Lower lobe of right lung (tissue), 2 donors: Measurements from ENCODE around the gene CRYZL1. TPM values are rescaled to one million over a fixed set of nuclear protein-coding genes. Genes with fewer than 3 reads are reported as not detected.

Experiments
- ATAC-seq, 2 donors: fragments of 200-7000 bp; cut with Tn5 transposase; one replicate each; pipeline ENCODE4 v1.9.1; 2020 to 2022; ENCODE audit warnings: mild to moderate bottlenecking in 2 of 2, moderate library complexity in 2 of 2
- DNase-seq: peaks from one replicate; pipeline ENCODE4 v3.0.0-alpha.2; 2020
- H3K27ac ChIP-seq: fragments of 200-600 bp; one replicate; pipeline ENCODE4 v1.8.0; 2022
- H3K27me3 ChIP-seq: fragments of 200-600 bp; one replicate; pipeline ENCODE4 v1.8.0; 2022; ENCODE audit warnings: low read depth
- H3K36me3 ChIP-seq: fragments of 200-600 bp; one replicate; pipeline ENCODE4 v1.8.0; 2022; ENCODE audit warnings: mild to moderate bottlenecking
- H3K4me1 ChIP-seq: fragments of 200-600 bp; one replicate; pipeline ENCODE4 v1.8.0; 2022
- H3K4me3 ChIP-seq: fragments of 200-600 bp; one replicate; pipeline ENCODE4 v1.8.0; 2022; ENCODE audit warnings: mild to moderate bottlenecking
- H3K9me3 ChIP-seq: fragments of 200-600 bp; one replicate; pipeline ENCODE4 v1.8.0; 2022
- intact Hi-C: fragments of 100-400 bp; cut with DNase I; formaldehyde crosslinking; loops from one replicate; pipeline ENCODE4 v1.11.0; 2022
- long read RNA-seq: library from polyadenylated mRNA; unstranded; transcript quantifications from one replicate; pipeline ENCODE4 v2.0.0, GENCODE V29; 2021
- total RNA-seq: library from RNA; stranded (reverse); fragmentation: NEBNext Ultra II Directional; extraction: Animal tissue kit (Norgen Biotek cat#: 25700); gene quantifications from one replicate; pipeline ENCODE4 v1.2.1, GENCODE V29; 2021
- TF ChIP-seq, protein P1 (sequence below): fragments of 200-600 bp; IDR thresholded peaks from one replicate; pipeline ENCODE4 v1.8.0; 2022; ENCODE audit warnings: antibody characterized with exemption, mild to moderate bottlenecking
- donor health status: DM: no; HTN: yes; CAD: no; lungs with severe emphysema.

The CRYZL1 gene
- total RNA-seq: 29.4 TPM
- long read RNA-seq, transcript CRYZL1-204 (13 exons, 1,617 nt): major isoform, 13 of 54 reads
- long read RNA-seq, transcript CRYZL1-209 (12 exons, 2,558 nt): minor isoform, 5 of 54 reads
- long read RNA-seq, partial matches to known transcripts: 5 of 54 reads
- long read RNA-seq, other reads (novel, unspliced or antisense): 29 of 54 reads

GRCh38 chr21:33641352-33642026 is at the start of gene CRYZL1:
CRYZL1 (minus strand) TSS chr21:33641741; CDS start chr21:33631551, 10,190 bp downstream.
- DNase-seq (peak; percentile 100), ATAC-seq (peak; percentile 93 to 95)
- peak within 1 kb of the TSS; percentile 93 for H3K27ac ChIP-seq
- TF ChIP-seq, protein P1, sequence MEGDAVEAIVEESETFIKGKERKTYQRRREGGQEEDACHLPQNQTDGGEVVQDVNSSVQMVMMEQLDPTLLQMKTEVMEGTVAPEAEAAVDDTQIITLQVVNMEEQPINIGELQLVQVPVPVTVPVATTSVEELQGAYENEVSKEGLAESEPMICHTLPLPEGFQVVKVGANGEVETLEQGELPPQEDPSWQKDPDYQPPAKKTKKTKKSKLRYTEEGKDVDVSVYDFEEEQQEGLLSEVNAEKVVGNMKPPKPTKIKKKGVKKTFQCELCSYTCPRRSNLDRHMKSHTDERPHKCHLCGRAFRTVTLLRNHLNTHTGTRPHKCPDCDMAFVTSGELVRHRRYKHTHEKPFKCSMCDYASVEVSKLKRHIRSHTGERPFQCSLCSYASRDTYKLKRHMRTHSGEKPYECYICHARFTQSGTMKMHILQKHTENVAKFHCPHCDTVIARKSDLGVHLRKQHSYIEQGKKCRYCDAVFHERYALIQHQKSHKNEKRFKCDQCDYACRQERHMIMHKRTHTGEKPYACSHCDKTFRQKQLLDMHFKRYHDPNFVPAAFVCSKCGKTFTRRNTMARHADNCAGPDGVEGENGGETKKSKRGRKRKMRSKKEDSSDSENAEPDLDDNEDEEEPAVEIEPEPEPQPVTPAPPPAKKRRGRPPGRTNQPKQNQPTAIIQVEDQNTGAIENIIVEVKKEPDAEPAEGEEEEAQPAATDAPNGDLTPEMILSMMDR: no peak
- intact Hi-C loops: no loop called here
- H3K9me3 ChIP-seq: no peaks in the 10 kb centered on the region
- H3K27me3 ChIP-seq: no peaks in the 10 kb centered on the region
- H3K4me3 ChIP-seq: peak within 1 kb of the TSS; percentile 88
- no peaks in the 10 kb centered on the region for H3K36me3 ChIP-seq
- H3K4me1 ChIP-seq: peaks cover 16% of the 10 kb centered on the region

- Histone ChIP-seq H3K27me3 (no peaks in the 10 kb centered on the region), H3K27ac (no peak overlapping the region), H3K4me1 (peaks cover 25% of the 10 kb centered on the region), H3K4me3 (no peak overlapping the region), H3K9me3 (no peaks in the 10 kb centered on the region), H3K36me3 (no peaks in the 10 kb centered on the region)
- intact Hi-C loops: no loop called here
- ATAC-seq (no peak), DNase-seq (no peak)
- TF ChIP-seq, protein P1: no peak
These were observed 49.3 kb upstream of the CRYZL1 start for GRCh38 chr21:33690874-33691273.

GRCh38 chr21:33688353-33688752 is 46.8 kb upstream of the CRYZL1 start:
- Histone ChIP-seq H3K27me3 (no peaks in the 10 kb centered on the region), H3K36me3 (no peaks in the 10 kb centered on the region), H3K27ac (no peak overlapping the region), H3K4me3 (no peak overlapping the region), H3K4me1 (peaks cover 46% of the 10 kb centered on the region), H3K9me3 (no peaks in the 10 kb centered on the region)
- intact Hi-C loops: no loop called here
- no peak for DNase-seq
- TF ChIP-seq, protein P1: no peak
- ATAC-seq: no peak

- no peaks in the 10 kb centered on the region for H3K36me3 ChIP-seq
- H3K9me3 ChIP-seq: no peaks in the 10 kb centered on the region
- TF ChIP-seq, protein P1: no peak
- H3K4me3 ChIP-seq: no peak overlapping the region
- H3K27ac ChIP-seq: no peak overlapping the region
- intact Hi-C loops: no loop called here
- H3K4me1 ChIP-seq: peaks cover 46% of the 10 kb centered on the region
- peak in 1 of 2 donors; percentile 26 for ATAC-seq
- H3K27me3 ChIP-seq: no peaks in the 10 kb centered on the region
- no peak for DNase-seq
These were observed 46.1 kb upstream of the CRYZL1 start for GRCh38 chr21:33687634-33688033.

GRCh38 chr21:33686386-33686785 is 44.8 kb upstream of the CRYZL1 start:
- DNase-seq: no peak
- no peaks in the 10 kb centered on the region for H3K27me3 ChIP-seq
- TF ChIP-seq, protein P1: no peak
- H3K36me3 ChIP-seq: no peaks in the 10 kb centered on the region
- H3K27ac ChIP-seq: no peak overlapping the region
- H3K4me1 ChIP-seq: peaks cover 46% of the 10 kb centered on the region
- intact Hi-C loops: no loop called here
- H3K9me3 ChIP-seq: no peaks in the 10 kb centered on the region
- H3K4me3 ChIP-seq: no peak overlapping the region
- ATAC-seq: no peak
